HG03108 (cell line): Measurements from ENCODE around the gene CARD8.
"Not testable (repeated sequence)": the region's sequence is repeated elsewhere in the genome, so short reads cannot be mapped to it uniquely, and the experiment has no call there.

Experiments used
- ATAC-seq: cut with Tn5 transposase; IDR thresholded peaks from one replicate; pipeline ENCODE4 v1.9.1; 2021; ENCODE audit warnings: moderate library complexity; ENCODE audit not compliant: unreplicated experiment

CARD8 gene

DNA sequence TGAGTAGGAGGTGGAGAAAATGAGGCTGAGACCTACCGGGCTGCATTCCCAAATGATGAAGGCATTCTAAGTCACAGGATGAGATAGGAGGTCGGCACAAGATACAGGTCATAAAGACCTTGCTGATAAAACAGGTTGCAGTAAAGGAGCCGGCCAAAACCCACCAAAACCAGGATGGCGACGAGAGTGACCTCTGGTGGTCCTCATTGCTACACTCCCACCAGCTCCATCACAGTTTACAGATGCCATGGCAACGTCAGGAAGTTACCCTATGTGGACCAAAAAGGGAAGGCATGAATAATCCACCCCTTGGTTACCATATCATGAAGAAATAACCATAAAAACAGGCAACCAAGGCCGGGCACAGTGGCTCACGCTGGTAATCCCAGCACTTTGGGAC lies 9.6 kb upstream of the CARD8 start:
- ATAC-seq = not testable (repeated sequence)

DNA sequence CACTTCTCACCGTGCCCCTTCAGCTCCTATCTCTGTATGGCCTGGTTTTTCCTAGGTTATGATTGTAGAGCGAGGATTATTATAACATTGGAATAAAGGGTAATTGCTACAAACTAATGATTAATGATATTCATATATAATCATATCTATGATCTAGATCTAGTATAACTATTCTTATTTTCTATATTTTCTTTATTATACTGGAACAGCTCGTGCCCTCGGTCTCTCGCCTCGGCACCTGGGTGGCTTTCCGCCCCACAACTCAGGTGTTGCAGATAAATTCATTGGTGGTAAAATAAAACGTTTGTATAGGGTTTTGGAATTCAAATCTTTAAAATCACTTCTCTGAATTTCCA lies 4.6 kb upstream of the CARD8 start:
- not testable (repeated sequence) for ATAC-seq

DNA sequence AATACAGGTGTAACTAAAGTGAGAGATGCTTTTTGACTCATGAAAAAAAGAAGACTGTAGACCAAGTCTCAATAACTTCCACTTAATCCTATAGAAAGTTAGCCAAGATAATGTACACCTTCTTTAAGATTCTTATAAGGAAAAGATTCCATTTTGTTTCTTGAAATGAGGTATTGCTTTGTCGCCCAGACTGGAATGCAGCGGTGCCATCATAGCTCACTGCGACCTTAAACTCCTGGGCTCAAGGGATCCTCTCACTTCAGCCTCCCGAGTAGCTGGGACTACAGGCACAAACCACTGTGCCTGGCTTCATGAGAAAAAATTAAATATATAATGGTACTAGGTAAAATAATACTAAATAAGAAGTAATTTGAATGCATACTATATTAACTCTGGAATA lies 3.3 kb upstream of the CARD8 start:
- not testable (repeated sequence) for ATAC-seq

DNA sequence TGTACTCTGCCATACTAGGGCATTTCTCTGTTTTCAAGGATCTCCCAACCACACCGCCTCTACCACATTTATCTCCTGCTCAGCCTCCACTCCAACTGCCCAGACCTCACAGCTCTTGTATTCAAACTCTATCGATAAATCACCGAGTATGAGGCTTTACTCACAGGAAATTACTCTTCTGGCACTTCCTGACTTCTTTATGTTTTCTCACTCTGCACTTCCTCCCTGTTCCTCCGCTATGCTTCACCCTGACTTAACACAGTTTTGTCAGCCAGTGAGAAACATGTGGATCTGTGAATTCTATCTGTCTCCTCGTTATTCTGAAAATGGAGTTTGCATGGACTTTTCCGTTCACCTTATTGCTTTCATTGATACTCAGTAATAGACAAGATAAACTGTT lies 2.6 kb upstream of the CARD8 start:
- no peak for ATAC-seq

DNA sequence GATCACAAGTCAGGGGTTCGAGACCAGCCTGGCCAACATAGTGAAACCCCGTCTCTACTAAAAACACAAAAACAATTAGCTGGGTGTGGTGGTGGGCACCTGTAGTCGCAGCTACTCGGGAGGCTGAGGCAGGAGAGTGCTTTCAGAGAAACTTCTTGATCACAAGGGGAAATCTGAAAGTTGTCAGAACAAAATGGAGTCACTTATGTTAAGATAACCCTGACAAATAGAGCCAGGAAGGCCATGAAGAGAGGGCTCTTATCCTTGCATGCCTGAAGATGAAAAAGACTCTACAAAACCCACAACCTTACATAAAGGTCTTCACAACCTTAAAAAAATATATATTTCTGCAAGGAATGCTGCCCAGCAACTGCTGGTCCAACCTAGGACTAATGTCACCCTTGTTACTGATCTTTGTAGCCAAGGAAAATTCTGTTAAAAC lies 1.2 kb downstream of the CARD8 start:
- ATAC-seq = no peak

DNA sequence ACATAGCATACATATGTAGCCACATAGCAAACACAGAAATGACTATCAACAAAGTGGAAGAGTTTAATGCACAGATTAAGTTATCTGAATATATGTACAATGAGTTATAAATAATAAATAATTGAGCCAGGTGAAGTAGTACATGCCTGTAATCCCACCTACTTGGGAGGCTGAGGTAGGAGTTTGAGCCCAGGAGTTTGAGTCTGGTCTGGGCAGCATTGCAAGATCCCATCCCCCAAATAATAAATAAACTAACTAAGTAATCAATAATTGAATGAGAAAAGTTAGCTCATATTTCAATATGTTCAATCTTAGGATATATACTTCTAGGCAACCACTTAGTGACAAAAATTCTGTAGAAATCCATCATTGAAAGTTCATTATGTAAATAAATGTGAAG lies 1.7 kb downstream of the CARD8 start:
- no peak for ATAC-seq

DNA sequence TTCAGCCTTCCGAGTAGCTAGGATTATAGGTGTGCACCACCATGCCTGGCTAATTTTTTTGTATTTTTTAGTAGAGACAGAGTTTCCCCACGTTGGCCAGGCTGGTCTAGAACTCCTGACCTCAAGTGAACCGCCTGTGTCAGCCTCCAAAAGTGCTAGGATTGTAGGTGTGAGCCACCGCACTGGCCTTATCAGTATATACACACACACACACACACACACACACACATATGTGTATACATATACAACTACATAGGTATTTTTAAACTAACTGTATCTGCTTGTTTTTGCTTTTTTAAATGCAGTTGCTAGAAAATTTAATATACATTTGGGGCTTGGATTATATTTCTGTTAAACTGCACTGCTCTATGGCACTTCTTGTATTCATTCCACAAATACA lies 3.1 kb downstream of the CARD8 start:
- ATAC-seq = no peak

DNA sequence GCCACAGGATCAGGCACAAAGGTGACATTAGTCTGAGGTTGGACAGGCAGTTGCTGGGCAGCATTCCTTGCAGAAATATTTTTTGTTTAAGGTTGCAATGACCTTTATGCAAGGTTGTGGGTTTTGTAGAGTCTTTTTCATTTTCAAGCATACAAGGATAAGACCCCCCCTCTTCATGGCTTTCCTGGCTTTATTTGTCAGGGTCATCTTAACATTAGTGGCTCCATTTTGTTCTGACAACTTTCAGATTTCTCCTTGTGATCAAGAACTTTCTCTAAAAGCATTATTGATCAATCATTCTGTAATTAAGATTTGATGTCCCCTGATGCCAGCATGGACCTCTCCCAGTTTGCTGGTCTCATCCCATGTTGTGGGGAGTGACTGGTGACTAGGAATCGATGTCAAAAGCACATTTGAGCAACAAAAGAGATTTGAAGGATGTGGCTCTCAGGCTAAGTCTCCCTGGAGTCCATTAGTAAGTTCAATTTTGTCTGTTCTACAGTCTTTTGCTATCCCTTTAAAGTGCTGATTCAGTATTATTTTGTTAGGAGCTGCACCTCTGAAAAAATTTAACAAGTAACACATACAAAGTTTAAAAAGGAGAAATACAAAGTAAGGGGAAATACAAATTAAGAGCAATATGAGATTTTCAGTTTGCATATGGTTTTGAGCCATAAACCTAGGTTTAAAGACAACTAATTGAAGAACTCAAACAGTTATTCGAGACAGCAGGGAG lies 5.3 kb downstream of the CARD8 start:
- no peak for ATAC-seq

DNA sequence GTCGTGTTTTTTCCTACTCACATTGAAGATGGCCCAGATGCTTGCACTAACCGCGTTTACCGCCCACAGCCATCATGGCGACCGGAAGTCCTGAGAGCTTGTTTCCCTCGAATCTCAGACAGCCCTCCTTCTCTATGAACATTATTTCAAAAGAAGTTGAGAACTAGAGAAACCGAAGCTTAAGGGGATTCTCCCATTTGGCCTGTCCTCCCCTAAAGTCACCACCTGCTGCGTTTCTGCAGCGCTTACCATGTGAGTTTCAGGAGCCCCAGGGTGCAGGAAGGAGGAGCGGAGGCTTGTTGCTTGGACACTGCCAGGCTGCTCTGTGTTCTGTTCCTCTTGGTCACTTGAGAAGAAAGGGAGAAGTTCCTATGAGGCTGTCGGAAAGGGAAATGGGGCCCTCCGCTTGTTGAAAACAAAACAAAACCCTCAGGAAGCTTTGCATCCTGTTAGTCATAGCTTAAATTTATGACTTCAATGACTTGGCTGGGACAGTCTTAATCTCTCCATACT lies 6.2 kb downstream of the CARD8 start:
- ATAC-seq = no peak

DNA sequence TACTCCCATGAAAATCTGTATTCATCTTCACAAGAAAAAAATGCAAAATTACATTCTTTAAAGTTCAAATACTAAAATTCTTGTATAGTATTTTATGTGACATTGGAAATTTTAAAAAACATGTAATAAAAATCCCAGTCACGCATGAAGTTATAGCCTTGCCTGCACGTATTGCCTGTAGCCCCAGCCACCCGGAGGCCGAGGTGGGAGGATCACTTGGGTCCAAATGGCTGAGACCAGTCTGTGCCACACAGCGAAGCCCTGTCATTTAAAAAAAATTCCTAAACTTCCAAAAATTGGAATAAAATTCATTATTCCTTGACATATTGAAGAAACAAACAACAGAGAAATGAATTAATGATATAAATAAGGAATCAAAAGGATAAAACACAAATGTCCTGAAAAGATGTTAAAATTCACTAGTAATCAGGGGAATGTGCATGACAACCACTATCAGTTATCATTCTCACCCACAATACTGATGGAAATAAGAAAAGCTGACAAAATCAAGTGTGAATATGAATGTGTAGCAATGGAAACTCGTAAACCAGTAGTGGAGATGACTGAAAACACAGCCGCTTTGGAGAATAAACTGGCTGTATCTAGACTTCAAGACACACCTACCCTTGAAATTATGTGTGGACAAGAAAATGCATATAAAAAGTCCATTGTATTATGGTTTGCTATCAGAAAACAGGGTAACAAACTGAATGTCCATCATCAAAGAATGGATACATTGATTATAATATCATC lies 7.5 kb downstream of the CARD8 start:
- no peak for ATAC-seq

DNA sequence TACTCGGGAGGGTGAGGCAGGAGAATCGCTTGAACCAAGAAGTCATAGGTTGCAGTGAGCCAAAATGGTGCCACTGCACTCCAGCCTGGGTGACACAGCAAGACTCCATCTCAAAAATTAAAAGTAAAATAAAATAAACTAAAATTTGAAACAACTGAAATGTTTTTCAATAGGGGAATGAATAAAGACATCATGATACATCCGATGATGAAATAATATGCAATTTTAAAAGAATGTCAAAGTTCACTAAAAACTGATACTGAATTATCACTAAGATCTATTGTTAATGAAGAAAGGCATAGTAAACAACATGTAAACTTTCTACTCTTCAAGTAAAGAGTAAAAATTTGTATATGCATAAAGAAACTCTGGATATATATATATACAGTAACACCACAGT lies 8.5 kb downstream of the CARD8 start:
- ATAC-seq = no peak

DNA sequence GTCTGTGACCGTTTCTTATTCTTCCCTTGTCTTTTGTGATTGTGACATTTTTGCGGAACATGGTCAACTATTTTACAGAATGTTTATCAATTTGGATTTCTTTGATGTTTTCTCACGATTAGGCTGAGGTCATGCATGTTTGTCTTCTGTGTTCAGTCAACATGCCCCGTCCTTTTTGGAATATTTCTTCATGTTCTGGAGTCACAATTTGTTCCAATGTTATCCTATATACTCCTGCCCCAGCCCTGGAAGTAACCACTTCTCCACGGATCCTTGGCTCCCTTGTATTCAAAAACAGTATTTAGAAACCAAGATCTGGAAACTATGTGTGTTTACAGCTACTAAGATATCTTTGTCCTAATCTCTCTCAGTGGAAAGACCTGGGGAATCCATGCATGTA lies 9.6 kb downstream of the CARD8 start:
- ATAC-seq = no peak

DNA sequence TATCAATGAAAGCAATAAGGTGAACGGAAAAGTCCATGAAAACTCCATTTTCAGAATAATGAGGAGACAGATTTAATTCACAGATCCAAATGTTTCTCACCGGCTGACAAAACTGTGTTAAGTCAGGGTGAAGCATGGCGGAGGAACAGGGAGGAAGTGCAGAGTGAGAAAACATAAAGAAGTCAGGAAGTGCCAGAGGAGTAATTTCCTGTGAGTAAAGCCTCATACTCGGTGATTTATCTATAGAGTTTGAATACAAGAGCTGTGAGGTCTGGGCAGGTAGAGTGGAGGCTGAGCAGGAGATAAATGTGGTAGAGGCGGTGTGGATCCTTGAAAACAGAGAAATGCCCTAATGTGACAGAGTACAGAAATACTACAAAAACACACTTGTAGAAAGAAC lies 11.4 kb downstream of the CARD8 start:
- ATAC-seq = no peak

DNA sequence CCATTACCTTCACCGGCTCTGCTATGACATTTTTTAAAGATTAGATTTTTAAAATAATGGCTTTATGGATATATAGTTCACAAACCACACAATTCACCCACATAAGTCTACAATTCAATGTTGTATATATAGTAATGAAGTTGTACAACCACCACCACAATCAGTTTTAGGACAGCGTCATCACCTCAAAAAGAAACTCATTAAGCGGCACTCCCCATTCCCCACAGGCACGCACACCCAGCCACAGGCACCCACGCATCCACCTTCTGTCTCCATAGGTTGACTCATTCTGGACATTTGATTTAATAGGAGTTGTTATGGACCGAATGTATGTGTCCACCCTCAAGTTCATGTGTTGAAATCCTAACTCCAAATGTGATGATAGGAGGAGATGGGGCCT lies 13.9 kb downstream of the CARD8 start:
- not testable (repeated sequence) for ATAC-seq

DNA sequence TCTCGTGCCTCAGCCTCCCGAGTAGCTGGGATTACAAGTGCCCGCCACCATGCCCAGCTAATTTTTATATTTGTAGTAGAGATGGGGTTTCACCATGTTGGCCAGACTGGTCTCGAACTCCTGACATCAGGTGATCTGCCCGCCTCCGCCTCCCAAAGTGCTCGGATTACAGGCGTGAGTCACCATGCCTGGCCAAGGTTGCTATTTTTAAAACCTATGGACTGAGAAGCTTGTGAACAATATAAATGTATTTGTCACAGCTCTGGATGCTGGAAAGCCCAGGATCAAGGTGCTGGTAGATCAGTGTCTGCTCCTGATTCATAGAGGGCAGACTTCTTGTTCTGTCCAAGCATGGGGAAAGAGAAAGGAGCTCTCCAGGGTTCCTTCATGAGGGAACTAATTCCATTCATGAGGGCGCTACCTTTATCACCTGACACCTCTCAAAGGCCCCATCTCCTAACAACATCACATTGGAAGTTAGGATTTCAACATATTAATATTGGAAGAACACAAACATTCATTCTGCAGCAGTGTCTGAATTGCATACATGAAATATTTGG lies 16.1 kb downstream of the CARD8 start:
- ATAC-seq = no peak

DNA sequence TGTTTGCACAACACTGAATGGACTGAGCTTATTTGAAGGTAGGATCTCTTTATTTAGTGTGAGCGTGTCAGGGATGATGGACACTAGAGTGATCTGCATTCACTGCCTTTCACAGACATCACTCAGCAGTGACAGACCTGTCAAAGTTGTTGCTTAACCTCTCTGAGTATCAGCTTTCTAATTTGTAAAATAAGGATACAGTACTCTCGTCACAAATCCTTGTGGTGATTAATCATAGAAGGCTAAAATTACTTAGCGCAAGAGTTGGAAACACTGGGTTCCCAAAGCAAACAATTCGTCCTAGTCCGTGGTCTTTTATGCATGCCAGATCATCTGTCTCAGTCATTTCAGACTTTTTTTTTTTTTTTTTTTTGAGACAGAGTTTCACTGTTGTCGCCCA lies 16.6 kb downstream of the CARD8 start:
- ATAC-seq = no peak

DNA sequence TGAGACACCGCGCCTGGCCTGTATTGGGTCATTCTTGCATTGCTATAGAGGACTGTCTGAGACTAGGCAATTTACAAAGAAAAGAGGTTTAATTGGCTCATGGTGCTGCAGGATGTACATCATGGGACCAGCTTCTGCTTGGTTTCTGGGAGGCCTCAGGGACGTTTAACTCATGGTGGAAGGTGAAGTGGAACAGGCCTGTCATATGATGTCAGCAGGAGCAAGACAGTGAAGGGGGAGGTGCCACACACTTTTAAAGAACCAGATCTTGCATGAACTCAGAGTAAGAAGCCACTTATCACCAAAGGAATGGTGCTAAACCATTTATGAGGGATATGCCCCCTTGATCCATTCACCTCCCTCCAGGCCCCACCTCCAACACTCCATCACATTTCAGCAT lies 18.7 kb downstream of the CARD8 start:
- no peak for ATAC-seq

DNA sequence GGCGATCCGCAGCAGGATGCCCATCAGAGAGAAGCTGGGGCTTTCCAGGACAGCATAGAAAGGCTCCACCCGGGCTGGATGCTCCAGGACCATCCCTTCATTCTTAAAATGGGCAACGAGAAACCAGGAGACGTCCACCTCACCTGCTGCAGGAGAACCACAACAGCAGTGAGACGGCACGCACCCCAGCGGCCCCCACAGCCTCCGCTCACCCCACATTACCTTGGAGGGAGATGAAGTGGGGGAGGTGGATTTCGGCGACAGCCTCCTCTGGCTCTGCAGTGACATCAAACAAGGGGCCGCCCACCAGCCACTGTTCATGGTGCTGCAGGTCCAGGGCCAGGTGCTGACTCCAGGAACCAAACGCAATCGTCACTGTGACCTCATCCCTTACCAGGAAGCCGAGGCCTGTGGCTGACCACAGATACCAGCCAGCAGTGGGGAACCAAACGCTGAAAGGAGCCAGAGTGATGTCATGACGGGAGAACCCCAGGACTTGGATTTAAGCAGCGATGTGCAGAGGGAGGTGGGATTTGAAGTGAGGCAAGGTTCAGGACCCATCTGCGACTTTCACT lies 25.1 kb downstream of the CARD8 start:
- ATAC-seq = no peak

DNA sequence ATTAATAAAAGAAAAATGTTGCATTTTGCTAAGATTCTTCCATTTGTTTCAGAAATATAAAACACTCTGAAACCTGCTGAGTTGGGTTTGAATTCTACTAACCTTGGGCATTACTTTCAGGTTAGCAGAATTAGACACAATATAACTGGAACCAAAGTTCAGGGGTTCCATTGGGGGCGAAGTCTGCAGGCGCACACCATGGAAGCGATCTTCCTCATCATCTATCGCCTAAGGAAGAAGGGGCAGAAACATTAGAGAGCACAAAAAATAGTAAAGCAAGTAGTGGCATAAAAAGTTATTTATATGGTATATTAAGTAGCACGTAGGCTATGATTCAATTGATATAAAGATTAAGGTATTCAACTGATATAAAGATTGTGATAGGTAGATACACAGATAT lies 34.1 kb downstream of the CARD8 start:
- no peak for ATAC-seq

DNA sequence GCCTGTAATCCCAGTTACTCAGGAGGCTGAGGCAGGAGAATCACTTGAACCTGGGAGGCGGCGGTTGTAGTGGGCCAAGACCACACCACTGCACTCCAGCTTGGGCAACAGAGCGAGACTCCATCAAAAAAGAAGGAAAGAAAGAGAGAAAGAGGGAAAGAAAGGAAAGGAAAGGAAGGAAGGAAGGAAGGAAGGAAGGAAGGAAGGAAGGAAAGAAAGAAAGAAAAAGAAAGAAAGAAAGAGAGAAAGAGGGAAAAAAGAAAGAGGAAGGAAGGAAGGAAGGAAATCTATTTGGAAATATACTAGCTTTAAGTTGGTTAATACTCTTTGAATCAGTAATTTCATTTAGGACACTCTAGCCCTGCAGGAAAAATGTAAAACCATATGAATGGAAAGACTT lies 34.9 kb downstream of the CARD8 start:
- ATAC-seq = not testable (repeated sequence)

DNA sequence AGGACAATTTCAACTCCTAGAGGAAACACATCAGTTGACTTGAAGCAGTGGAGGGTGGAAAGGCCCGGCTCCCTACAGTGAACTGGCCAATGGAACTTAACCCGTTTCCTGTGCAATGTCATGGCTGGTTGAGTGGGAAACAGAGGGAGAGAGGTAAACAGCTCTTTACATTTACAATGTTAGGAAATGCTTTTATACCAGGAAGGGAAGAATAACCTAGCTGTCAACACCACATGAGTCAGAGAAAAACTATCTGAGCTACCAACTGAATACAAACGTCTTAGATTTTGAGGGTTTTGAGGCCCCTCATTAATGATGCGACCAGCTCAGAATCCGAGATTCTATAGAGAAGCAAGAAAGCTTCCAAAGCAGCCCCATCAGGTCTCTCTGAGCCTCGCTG lies 36.7 kb downstream of the CARD8 start:
- no peak for ATAC-seq

DNA sequence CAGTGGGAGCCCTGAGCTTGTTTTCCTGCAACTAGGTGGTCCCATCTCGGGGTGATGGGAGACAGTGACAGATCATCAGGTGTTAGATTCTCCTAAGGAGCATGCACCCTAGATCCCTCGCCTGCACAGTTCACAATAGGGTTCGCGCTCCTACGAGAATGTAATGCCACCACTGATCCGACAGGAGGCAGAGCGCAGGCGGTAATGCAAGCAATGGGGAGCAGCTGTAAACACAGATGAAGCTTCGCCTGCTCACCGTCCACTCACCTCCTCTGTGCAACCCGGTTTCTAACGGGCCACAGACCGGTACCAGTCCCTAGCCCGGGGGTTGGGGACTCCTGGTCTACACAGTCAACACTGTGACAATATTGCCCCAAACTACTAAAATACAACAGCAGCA lies 38.8 kb downstream of the CARD8 start:
- no peak for ATAC-seq
